Measurements from ENCODE around the gene FLOT1. TPM values are rescaled to one million over a fixed set of nuclear protein-coding genes. Genes with fewer than 3 reads are reported as not detected.

The FLOT1 gene
- total and polyA plus RNA-seq, 2 of the 13 experiments (the other 11 are each of a cell fraction or from before 2014, with no cell fraction given) = 82.3 to 130 TPM

DNA sequence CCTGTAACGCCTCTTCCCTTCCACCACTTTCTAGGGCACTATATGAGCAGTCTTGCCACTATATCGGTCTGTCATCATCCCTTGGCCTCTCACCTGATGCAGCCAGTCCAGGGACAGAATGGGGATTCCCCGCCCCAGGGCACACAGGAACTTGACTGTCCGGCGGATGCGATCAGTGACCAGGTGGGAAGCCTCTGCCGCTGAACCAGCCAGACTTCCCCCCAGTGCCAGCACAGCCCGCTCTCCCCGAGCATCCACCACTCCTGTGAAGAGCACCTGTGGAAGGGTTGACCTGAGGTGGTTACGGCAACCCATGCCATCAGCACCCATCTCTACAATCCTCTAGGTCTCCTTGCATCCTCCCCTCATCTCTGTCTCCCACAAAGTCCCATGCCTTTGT lies 39.5 kb downstream of the FLOT1 start (continued):
- TF ChIP-seq XBP1 (CRISPR knock-in tag; IDR thresholded peaks at IDR 0.05) = no peak
- no peak for TF ChIP-seq ZFP90 (CRISPR knock-in tag; IDR thresholded peaks at IDR 0.05; ENCODE audit: borderline replicate concordance)
- TF ChIP-seq RAD21 (CRISPR knock-in tag; IDR thresholded peaks at IDR 0.05) = no peak
- no peak for TF ChIP-seq SMAD3 (CRISPR knock-in tag; IDR thresholded peaks at IDR 0.05)
- no peak for TF ChIP-seq FOSL1 (CRISPR knock-in tag; IDR thresholded peaks at IDR 0.05; ENCODE audit: borderline replicate concordance)
- TF ChIP-seq ZNF205 (CRISPR knock-in tag; IDR thresholded peaks at IDR 0.05) = no peak

GRCh38 chr6:30700340-30700739 lies 42.1 kb downstream of the FLOT1 start:
- H3K4me2 ChIP-seq (ENCODE audit: low read depth, low read length) = no peak overlapping the region
- no peak for DNase-seq (ENCODE audit: low spot score)
- H3K27ac ChIP-seq (ENCODE audit: extremely low read length, insufficient read depth, low read length) = no peak overlapping the region
- CTCF ChIA-PET (ENCODE audit: low intra/inter-chr PET ratio, low total read pairs) = interaction anchor here (0.9 kb wide), 1 partner anchor 21 kb away, joined by 3 read pairs; no protein-coding TSS in a partner anchor
- TF ChIP-seq CBX1 (IDR thresholded peaks at IDR 0.05; ENCODE audit: low read depth) (no peak), ETV5 (CRISPR knock-in tag; IDR thresholded peaks at IDR 0.05; ENCODE audit: borderline replicate concordance) (peak; percentile 19; the same call in 1 of the 2 replicates), SAP130 (CRISPR knock-in tag; IDR thresholded peaks at IDR 0.05; ENCODE audit: low read depth) (0 out of 2 replicates have a peak, but pooled peaks have one; percentile 12)
- ATAC-seq = peak; percentile 31; the same call in 1 of the 3 replicates
- H3K27me3 ChIP-seq (ENCODE audit: control insufficient read depth in 1 of 2, insufficient read depth in 2 of 2, low read length in 2 of 2) = no peaks in the 10 kb centered on the region
- WGBS (ENCODE audit: low lambda C conversion rate) = 74% methylated on average over 4 of the region's 4 CpGs
- H4K20me1 ChIP-seq (ENCODE audit: insufficient read depth, low read length) = no peaks in the 10 kb centered on the region
- intact Hi-C loops (cut with micrococcal nuclease; ENCODE audit: unreplicated experiment) = no loop called here
- no peak overlapping the region for H3K9ac ChIP-seq (ENCODE audit: insufficient read depth, low read depth, low read length)
- POLR2A ChIA-PET = interaction anchor here (0.9 to 1.3 kb wide), 2 partner anchors 9 to 17 kb away, joined by 3 to 4 read pairs; partner anchors contain the start of genes MDC1 and NRM
- peak; percentile 44 for FAIRE-seq
- no TSS peak for BruUV-seq (replicated peaks)
- in situ Hi-C loops (cut with HindIII; ENCODE audit: extremely low pct_ligation_motif_present, low pct_unique_long_range_greater_than_20kb) = no loop called here
- peaks cover 0 to 28% of the 10 kb centered on the region in 2 experiments; a peak in 4 of 5 replicates for H3K36me3 ChIP-seq (replicated peaks in 1 of 2; ENCODE audit: control insufficient read depth in 1 of 2, insufficient read depth in 2 of 2, low read length in 2 of 2)
- H3K9me3 ChIP-seq (ENCODE audit: low read length) = no peaks in the 10 kb centered on the region
- no peaks in the 10 kb centered on the region for H3K79me2 ChIP-seq (ENCODE audit: insufficient read depth, low read length)
- H2AFZ ChIP-seq (ENCODE audit: low read length) = no peak overlapping the region
- no peak overlapping the region for H3K4me3 ChIP-seq (replicated peaks in 1 of 3; ENCODE audit: insufficient read depth in 1 of 3, low read depth in 2 of 3, low read length in 3 of 3)
- peaks cover 24% of the 10 kb centered on the region for H3K4me1 ChIP-seq (ENCODE audit: insufficient read depth, low read length)
